Stimulated activated CD8-positive, alpha-beta memory T cell treated with anti-CD3 and anti-CD28 coated beads, Interleukin-4, amount 100 ng/mL, for 24 hours (primary cell): Measurements from ENCODE around the gene NPM1.

Experiments used
- DNase-seq: peaks from one replicate; pipeline ENCODE4 v3.0.0-alpha.2; 2020; ENCODE audit warnings: low read depth

NPM1 gene

GRCh38 chr5:171428168-171428696 is 40.6 kb downstream of the NPM1 start:
- no peak for DNase-seq

- DNase-seq = no peak
These were observed 41.3 kb downstream of the NPM1 start for GRCh38 chr5:171428809-171429542.

- DNase-seq = no peak
These were observed 41.9 kb downstream of the NPM1 start for GRCh38 chr5:171429543-171429910.

- DNase-seq = no peak
These were observed 43.7 kb downstream of the NPM1 start for GRCh38 chr5:171431251-171431777.

- DNase-seq = no peak
These were observed 44.4 kb downstream of the NPM1 start for GRCh38 chr5:171432076-171432475.

- no peak for DNase-seq
These were observed 45.1 kb downstream of the NPM1 start for GRCh38 chr5:171432583-171433351.

- no peak for DNase-seq
These were observed 45.7 kb downstream of the NPM1 start for GRCh38 chr5:171433352-171433698.

- no peak for DNase-seq
These were observed 46.5 kb downstream of the NPM1 start for GRCh38 chr5:171433982-171434676.

- DNase-seq = no peak
These were observed 47.2 kb downstream of the NPM1 start for GRCh38 chr5:171434874-171435273.

GRCh38 chr5:171435908-171436307 is 48.3 kb downstream of the NPM1 start:
- DNase-seq = no peak

GRCh38 chr5:171436804-171437285 is 49.2 kb downstream of the NPM1 start:
- DNase-seq = no peak

- DNase-seq = no peak
These were observed 49.7 kb downstream of the NPM1 start for GRCh38 chr5:171437286-171437821.

- DNase-seq = no peak
These were observed 51.1 kb downstream of the NPM1 start for GRCh38 chr5:171438738-171439137.

GRCh38 chr5:171441246-171441791 is 53.7 kb downstream of the NPM1 start:
- no peak for DNase-seq

GRCh38 chr5:171442287-171443042 is 54.8 kb downstream of the NPM1 start:
- no peak for DNase-seq

- no peak for DNase-seq
These were observed 56.9 kb downstream of the NPM1 start for GRCh38 chr5:171444582-171444981.

- no peak for DNase-seq
These were observed 58.2 kb downstream of the NPM1 start for GRCh38 chr5:171445644-171446516.

GRCh38 chr5:171447226-171447625 is 59.6 kb downstream of the NPM1 start:
- DNase-seq = no peak

GRCh38 chr5:171449426-171449825 is 61.8 kb downstream of the NPM1 start:
- DNase-seq = no peak
